GM18519 (cell line): ENCODE measurements around the gene MRPL37.
"Not testable (repeated sequence)": the region's sequence is repeated elsewhere in the genome, so short reads cannot be mapped to it uniquely, and the experiment has no call there.

ENCODE experiments used
- ATAC-seq: cut with Tn5 transposase; IDR thresholded peaks from one replicate; pipeline ENCODE4 v1.9.1; 2021; ENCODE audit warnings: mild to moderate bottlenecking, moderate library complexity; ENCODE audit not compliant: unreplicated experiment, low FRiP score

MRPL37 gene

DNA sequence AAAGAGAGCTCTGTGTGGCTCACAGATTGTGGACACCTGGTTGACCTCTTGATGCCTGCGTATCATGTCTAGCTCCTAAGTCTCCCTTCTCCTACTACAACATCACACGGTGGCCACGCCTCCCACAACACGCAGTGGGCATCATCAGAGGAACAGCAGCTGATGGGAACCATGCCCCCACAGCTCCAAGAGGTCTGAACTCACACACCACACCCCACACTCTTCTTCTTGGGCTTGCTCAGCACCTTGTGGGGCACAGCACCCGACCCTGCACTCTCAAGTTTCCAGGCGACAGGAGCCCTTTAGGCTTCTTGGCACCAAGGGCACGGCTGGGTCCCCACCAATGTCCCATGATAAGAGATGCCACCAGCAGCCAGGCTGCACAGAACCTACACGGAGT, 28.4 kb upstream of the MRPL37 start:
- no peak for ATAC-seq

DNA sequence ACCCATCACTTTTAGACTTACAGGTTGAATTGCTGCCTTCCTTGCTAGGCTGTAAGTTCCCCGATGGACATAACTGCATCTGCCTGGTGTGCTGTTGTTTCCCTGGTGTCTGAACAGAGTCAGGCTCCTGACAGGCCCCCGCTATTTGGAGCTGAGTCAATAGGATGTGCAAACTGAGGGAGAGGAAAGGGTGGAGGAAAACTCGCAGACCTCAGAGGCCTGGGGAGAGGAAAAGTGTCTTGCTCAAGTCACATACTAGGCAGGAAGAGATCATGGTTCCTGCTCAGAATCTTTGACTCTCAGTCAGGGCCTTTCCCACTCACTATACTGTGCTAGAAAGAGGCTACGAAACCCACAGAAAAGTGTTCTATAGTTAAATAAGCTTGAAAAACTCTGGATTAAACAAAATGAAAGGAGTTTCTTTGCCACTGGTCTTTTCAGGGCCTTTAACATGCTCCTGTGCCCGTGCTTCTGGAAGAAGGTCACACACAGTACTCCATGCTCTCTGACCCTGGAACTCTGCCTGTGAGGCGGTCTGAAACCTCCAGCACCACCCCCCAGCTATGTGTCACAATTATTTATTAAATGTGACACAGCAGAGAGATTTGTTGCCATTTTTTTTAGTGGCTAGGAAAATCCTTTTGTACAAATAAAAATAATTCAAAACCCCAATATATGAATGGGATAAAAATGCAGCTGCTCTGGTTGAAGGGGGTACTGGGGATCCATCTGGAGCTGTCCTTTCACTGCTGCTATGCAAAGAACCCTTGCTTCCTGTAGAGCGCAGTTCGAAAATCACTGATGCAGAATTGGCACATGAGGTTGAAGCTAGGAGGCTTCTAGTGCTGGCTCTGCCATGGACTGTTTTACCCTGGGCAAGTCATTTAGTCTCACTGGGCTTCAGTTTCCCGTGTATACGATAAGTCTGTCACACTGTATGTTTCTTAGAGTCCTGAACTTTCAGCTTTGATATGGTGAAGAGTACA, 27.1 kb upstream of the MRPL37 start:
- no peak for ATAC-seq

DNA sequence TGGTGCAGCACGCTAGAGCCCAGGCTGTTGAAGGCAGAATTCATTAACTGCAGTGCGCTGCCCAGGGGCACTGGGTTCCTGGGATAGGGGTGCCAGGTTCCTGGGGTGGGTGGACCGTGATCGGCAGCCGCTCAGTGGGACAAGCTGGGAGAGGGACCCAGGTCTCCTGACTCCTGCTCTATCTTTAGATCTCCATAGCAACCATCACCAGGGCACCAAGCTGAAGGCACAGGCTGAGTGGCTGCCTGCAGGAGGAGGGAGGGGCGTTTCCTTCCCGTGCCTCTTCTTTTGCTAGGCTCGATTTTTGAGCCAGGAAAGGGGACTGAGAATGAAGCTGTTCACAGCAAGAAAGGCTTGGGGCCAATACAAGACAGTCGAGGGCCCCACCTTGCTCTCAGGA, 26.3 kb upstream of the MRPL37 start:
- ATAC-seq = no peak

DNA sequence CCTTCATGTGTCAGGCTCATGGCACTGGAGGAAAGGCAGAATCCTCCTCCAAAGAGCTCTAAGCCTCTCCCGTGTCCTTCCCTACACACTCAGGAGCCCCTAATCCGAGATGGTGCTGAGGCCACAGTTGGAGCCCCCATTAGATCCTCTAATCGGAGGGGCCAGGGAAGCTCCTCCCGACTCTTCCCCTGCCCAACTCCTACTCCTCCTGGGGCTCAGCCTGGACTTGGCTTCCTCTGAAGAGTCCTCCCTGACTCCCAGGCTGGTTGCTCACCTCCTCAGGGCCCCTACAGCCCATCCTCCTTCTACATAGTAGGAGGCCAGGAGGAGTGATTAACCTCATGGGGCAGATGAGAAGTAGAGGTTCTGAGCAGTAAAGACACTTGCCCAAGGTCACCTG, 25.9 kb upstream of the MRPL37 start:
- ATAC-seq = no peak

DNA sequence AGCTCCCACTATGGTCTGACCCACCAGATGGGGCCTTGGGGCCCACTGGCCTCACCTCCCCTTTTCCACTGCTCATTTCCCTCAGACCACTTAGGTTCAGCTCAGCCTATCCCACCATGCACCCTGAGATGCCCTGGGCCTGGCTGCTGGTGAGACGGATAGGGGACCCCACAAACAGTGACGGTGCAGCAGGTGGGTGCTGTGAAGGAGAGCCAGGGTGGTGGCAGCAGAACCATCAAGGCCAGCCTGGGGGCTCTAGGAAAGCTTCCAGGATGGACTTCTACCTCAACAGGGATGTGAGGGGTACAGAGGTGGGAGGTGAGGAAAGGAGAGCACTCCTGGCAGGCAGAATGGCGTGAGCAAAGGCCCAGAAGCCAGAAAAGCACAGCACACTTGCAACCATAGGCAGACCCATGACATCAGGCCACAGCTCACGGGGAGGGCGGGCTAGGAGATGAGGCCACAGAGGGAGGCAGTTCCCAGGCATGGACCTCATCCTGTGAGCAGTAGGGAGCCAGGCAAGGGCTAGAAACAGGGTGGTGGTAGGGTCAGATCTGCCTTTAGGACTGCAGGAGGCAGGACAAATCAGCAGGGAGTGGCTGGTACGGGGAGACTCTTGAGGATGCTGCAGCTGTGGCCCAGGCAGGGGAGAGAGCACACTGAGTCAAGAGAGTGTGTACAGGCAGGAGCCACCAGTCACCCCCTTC, 23.2 kb upstream of the MRPL37 start:
- ATAC-seq = no peak

DNA sequence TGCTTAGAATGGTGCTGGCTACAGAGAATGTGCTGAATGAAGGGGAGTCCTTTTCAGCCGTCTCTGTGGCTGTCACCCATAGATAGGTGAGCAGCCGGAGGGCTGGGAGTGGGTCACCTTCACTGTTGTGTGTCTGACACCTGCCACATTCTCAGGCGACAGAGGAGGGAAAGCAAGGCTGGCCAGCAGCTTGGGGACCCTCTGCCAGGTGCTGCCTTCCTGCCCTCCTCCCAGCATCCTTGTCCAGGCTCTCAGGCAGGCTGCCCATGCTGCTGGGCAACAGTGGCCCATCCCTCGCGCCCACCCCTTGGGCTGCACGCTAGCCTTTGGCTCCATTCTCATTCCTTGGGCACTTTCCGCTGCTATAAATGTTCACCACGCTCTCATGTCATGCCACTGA, 22.2 kb upstream of the MRPL37 start:
- ATAC-seq = no peak

DNA sequence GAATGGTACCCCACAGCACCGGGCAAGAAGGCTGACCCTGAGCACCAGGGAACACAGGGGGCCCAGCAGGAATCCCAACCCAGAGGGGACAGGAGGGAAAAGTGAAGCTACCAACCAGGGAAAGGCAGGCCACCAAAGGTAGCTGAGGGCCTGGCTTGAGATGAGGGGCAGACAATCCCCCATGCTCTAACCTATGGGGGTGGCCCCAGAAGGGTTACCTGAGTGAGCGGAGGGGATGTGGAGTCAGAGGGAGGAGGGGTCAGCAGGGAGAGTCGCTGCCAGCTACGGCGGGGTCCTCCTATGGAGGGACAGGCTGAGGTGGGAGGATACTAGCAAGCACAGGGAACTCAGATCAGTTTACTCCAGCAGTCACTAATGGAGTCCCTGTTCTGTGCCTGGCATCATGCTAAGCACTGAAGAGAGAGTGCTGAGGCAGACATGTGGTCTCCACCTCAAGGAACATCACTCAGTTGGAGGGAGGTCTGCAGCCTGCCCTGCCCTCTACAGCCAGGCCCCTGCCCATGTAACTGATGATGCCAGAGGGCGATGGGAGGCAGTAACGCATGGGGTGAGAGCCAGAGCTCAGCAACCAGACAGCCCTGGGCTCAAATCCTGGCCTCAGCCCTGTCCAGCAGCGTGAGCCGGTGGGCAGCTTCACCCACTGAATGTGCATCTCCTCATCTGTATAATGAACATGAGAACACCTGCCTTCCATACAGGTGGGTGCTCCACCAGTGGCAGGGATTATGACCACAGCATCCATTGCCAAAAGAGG, 21.5 kb upstream of the MRPL37 start:
- no peak for ATAC-seq

DNA sequence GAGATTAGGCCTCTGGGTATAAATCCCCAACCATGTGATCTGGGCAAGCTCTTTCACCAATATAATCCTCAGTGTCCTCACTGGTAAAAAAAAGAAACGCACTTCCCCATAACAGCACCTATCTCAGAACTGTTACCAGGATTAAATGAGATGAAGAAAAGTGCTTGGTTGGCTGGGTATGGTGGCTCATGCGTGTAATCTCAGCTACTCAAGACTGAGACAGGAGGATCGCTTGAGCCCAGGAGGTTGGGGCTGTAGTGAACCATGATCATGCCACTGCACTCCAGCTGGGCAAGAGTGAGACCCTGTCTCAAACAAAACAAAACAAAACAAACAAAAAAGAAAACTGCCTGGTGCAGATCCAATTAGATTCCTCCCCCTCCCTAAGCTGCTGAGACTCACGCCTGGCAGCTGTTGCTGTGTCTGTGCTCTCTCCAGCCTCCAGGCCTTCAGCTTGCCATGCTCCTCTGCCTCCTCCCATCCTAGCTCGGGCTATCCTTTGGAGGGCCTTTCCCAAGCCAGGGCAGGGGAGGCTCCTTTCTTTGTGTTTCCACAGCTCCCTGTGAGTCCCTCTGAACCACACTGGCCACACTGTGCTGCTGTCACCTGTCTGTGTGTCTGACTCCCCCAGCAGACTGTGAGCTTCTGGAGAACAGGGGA, 19.1 kb upstream of the MRPL37 start:
- ATAC-seq = no peak

DNA sequence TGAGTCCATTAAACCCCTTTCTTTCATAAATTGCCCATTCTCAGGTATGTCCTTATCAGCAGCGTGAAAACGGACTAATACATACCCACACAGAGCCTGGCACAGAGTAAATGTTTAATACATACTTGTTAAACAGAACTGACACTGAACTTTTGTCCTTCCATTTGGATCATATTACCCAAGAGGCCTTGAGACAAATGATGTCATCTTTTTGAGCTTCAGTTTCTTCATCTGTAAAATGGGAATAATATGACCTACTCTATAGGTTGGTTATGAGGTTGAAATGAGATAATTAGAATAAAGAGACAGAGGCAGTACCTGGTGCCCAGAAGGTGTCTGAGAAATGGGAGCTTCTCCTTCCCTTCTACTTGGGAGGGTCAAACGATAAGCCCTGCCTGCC, 13.9 kb upstream of the MRPL37 start:
- ATAC-seq = no peak

DNA sequence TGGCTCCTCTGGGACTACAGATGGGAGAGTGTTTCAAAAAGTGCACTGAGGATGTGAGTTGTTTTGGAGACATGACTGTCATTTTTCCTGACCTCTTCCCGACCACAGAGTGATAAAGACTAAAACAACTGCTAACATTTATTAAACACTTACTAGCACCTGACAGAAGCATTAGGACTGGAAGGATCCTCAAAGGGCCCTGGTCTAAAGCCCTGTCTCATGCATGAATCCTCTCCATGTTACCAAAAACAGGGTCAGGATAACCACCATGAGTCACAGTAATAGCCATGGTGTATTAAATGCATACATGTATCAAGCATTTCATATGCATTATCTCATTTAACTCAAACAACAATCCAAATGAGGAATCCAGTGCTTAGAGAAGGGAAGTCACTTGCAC, 11.7 kb upstream of the MRPL37 start:
- no peak for ATAC-seq

DNA sequence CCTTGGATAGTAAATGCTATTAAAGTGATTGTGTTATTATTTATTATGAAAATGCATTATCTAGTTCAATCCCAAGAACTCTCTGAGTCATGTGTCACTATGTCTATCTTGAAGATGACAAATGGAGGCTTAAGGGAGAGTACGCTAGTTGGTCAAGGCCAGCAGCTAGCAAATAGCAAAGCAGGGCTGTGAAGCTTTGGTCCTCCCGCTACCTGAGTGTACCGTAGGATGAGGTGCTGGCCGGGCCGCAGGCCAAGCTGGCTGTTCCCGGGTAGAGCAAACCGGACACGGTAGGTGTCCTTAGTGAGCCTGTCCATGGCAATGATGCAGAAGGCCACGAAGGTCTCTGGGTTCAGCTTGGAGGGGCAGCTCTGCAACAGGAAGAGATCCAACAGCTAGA, 9.4 kb upstream of the MRPL37 start:
- ATAC-seq = no peak

DNA sequence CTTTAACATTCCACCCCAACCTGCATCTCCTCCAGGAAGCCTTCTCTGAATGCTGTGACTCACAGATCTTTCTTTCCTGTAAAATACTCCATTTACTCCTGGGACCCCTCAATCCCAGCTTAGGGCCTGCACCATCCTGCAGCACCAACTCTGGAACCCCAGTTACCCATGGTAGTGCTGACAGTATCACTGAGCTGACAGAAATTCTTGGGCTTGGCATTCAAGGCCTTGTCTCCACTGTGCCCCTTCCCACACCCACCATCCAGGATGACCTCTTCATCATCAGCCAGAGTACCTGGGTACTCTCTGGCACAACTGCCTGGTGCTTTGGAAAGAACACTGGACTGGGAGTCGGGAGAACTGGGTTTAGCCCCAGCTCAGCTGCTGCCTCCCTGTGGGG, 8.4 kb upstream of the MRPL37 start:
- no peak for ATAC-seq

DNA sequence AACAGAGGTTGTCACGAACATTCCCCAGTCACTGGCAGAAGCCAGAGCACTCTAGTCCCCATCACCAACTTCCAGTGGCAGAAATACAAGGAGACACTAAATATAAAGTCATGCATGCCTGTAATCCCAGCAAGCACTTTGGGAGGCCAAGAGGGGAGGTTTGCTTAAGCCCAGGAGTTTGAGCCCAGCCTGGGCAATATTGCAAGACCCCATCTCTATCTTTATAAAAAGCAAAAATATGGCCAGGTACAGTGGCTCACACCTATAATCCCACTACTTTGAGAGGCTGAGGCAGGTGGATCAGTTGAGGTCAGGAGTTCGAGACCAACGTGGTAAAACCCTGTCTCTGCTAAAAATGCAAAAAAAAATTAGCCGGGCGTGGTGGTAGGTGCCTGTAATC, 6.5 kb upstream of the MRPL37 start:
- no peak for ATAC-seq

DNA sequence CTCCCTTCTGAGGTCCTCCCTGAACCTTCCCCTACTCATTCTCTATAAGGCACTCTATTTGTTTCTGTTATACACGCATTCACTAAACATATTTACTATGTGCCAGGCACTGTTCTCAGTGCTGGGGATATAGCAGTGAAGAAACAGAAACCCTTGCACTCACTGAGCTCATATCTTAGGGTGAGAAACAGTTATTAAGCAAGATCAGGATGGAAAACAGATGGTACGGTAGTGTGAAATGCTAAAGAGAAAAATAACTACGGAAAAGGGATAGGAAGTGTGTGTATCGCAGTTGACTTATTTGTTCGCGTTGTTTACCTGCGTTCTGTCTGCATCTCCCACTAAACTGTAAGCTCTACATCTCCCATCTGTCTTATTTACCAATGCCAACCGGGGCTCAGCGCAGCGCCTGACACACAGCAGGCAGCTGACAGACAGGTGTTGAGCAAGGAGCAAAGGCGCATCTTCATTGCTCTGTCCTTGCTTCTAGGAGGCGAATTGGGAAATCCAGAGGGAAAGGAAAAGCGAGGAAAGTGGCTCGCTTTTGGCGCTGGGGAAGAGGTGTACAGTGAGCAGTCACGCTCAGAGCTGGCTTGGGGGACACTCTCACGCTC, 709 bp upstream of the MRPL37 start:
- ATAC-seq = no peak

DNA sequence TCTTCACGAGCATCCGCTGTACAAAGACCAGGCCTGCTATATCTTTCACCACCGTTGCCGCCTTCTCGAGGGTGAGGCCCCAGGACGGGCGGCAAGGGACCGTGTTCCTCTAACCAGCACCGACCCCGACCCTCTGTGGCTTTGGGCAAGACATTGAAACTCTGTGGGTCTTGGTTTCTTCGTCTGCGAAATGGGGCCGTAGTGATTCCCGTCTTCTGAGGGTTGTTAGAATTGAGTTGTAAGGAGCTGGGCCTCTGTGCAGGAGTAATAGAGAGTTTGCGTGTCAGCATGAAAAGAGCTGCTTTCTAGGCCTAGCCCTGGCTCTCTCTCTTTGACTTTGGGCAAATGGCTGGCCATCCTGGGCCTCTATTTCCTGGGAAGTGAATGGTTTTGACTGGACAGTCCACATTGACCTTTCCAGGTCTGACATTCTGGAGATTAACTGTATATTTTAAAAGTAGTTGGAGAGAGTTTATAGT, 591 bp downstream of the MRPL37 start:
- no peak for ATAC-seq

DNA sequence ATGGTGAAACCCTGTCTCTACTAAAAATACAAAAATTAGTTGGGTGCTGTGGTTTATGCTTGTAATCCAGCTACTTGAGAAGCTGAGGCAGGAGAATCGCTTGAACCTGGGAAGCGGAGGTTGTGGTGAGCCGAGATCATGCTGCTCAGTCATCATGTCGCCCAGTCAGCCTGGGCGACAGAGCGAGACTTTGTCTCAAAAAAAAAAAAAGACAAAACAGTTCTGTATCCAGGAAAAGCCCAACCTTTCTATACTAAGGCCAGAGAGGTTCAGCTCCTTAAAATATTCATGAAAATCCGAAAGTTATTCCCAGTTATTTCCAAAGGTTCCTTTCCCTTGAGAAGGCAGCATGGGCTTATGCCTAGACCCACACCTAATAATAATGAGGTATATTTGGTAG, 4.2 kb downstream of the MRPL37 start:
- no peak for ATAC-seq

DNA sequence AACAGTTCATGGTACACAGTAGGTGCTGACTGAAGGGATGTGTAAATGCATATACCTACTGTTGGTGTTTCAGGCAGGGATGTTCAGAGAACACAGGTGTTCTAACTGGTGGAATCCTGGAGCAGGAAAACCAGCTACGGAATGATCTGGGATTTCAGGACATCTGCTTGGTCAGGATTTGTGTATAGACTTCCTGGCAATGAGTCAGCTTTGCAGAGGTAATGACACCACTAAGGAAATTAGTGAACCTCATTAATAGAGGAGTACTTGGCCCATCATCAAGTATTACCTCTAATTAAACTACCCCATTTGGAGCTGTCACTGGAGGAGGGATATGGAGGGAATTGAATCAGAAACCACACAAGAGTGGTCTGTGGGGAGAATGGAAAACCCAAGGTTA, 7.3 kb downstream of the MRPL37 start:
- ATAC-seq = no peak

DNA sequence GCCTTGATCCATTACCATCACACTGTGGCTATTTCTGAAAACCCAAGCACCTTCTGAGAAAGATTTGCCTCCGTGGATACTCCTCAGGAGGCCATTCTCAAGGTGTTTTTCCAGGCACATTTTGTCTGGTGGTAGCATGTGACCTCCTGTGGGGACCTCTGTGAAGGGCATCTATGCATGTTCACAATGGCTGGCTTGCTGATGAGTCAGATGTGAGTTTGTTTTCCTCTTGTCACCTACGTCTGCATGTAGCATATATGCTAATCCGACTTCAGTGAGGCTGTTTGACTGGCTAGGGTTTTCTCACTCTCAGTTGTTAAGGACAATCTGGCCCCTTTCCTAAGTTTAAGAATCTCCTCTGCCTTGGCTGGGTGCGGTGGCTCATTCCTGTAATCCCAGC, 7.9 kb downstream of the MRPL37 start:
- ATAC-seq = not testable (repeated sequence)

DNA sequence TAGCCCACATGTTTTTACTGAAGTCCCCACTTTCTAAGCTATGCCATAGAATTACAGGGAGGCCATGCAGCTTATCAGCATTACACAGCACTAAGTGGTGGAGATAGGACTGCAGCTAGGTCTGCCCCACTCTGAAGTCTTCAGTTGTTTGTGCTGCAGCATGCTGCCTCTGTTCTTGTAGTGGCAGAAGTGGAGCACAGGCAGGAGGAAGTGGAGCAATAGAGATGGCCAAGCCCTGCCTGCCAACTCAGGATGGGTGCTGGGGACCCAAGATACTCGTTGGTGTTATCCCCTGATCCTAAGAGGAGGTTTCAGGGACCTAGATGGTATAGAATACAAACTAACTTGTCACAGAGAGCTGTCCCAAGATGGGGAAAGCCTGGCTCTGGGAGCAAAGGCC, 12.9 kb downstream of the MRPL37 start:
- no peak for ATAC-seq

DNA sequence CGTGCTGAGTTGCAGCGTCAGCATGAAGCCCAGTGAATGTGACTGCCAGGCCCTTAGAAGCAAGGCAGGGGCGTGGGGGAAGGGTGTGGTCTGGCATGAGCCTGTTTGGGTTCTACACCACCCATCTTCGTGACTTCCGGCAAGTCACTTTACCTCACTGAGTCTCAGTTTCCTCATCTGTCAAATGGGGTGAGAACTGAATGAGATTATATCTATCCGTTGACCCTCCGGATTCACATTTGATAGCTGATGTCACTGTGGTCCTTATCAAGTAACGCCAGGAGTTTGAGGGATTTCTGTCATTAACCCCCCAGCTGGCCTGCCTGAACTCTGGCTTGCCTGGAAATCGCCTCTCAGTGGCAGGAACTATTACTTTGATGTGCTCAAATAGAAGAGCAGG, 15.6 kb downstream of the MRPL37 start:
- ATAC-seq = no peak
